Heart left ventricle (tissue), 13 donors: ENCODE measurements around the gene SLFN12L.

ENCODE experiments used
- CTCF ChIP-seq, 12 donors: fragments of 200-600 bp; sonication (generic) in 4 of 12; IDR thresholded peaks; one replicate each; pipeline versions ENCODE4 v1.5.0 to v1.8.0; 2018 to 2022; ENCODE audit warnings: antibody characterized with exemption in 12 of 12, mild to moderate bottlenecking in 5 of 12
- POLR2A ChIP-seq, 2 donors: fragments of 450-650 bp; IDR thresholded peaks; one replicate each; pipeline ENCODE4 v1.6.1; 2017; ENCODE audit warnings: antibody characterized with exemption in 2 of 2, mild to moderate bottlenecking in 2 of 2, moderate library complexity in 2 of 2
- donor health status: ischemic (EF 13 %, LVEDD 7.1; RV severe dilation, severe dysfunction).
- donor health status: DM: no; HTN: yes; CAD: no.
- donor health status: DM: no; HTN: no; CAD: no.
- donor health status: ischemic (EF 25% LVEDD 6.9; RV normal size, moderate dysfunction).
- donor health status: ischemic (EF 25% LVEDD 5.7; RV mildly dilated, moderate dysfunction).
- donor health status: ischemic (EF 35%, LVEDD 5.7; RV mildly dilated, moderate dysfunction).
- donor health status: nonischemic (EF 11% LVEDD 7.7; RV severe dilation, severe dysfunction).
- donor health status: DM: yes; HTN: yes; CAD: no.
- donor health status: PGD.
- donor health status: ischemic (EF 29% LVEDD 5.4; RV normal size, mild dysfunction).
- donor health status: nonischemic (EF 23%, LVEDD 6.1; RV moderate dilation, normal function).

GRCh38 chr17:35519439-35519838 lies 18.0 kb downstream of the SLFN12L start:
- TF ChIP-seq POLR2A (IDR thresholded peaks at IDR 0.05) = no peak
- no peak for TF ChIP-seq CTCF (IDR thresholded peaks at IDR 0.05)
